ENCODE data around the gene LPIN2.

- TF ChIP-seq, protein P1, sequence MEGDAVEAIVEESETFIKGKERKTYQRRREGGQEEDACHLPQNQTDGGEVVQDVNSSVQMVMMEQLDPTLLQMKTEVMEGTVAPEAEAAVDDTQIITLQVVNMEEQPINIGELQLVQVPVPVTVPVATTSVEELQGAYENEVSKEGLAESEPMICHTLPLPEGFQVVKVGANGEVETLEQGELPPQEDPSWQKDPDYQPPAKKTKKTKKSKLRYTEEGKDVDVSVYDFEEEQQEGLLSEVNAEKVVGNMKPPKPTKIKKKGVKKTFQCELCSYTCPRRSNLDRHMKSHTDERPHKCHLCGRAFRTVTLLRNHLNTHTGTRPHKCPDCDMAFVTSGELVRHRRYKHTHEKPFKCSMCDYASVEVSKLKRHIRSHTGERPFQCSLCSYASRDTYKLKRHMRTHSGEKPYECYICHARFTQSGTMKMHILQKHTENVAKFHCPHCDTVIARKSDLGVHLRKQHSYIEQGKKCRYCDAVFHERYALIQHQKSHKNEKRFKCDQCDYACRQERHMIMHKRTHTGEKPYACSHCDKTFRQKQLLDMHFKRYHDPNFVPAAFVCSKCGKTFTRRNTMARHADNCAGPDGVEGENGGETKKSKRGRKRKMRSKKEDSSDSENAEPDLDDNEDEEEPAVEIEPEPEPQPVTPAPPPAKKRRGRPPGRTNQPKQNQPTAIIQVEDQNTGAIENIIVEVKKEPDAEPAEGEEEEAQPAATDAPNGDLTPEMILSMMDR (optimal IDR thresholded peaks at IDR 0.05 in 1 of 3, IDR thresholded peaks at IDR 0.05 in 1 of 3, conservative IDR thresholded peaks at IDR 0.05 in 1 of 3; ENCODE audit: extremely low read depth in 1 of 3, insufficient read depth in 2 of 3, low read length in 3 of 3) = no peak
- no peak for TF ChIP-seq EZH2 (IDR thresholded peaks at IDR 0.05; ENCODE audit: low read length)
These were observed 16.4 kb upstream of the LPIN2 start for GRCh38 chr18:3029215-3029952.

All from keratinocyte (primary cell).